HepG2 (cell line): Measurements from ENCODE around the gene SASH1. TPM values are rescaled to one million over a fixed set of nuclear protein-coding genes. Genes with fewer than 3 reads are reported as not detected.

Experiments
- ASH2L ChIP-seq: fragments of 300-600, 200-600 bp; sonication (generic); IDR thresholded peaks from 2 replicates; pipeline ENCODE4 v1.7.0; 2017; ENCODE audit warnings: low read depth, mild to moderate bottlenecking, moderate library complexity, mixed read lengths, low read length; ENCODE audit not compliant: insufficient read length
- EEA1 ChIP-seq: sonication (generic); formaldehyde crosslinking; IDR thresholded peaks from 2 replicates; pipeline ENCODE4 v1.5.1; 2020; ENCODE audit warnings: mild to moderate bottlenecking, missing genetic modification reagents, borderline replicate concordance
- ELF4 ChIP-seq: sonication (generic); formaldehyde crosslinking; IDR thresholded peaks from 2 replicates; pipeline ENCODE4 v1.5.0; 2020; ENCODE audit warnings: missing genetic modification reagents, mild to moderate bottlenecking, moderate library complexity, borderline replicate concordance
- HNRNPLL ChIP-seq: fragments of 200-400 bp; formaldehyde crosslinking; IDR thresholded peaks from 2 replicates; pipeline ENCODE4 v1.6.1; 2017; ENCODE audit warnings: mild to moderate bottlenecking, low read depth, low read length; ENCODE audit not compliant: poor library complexity, severe bottlenecking
- JARID2 ChIP-seq: sonication (generic); formaldehyde crosslinking; IDR thresholded peaks from 2 replicates; pipeline ENCODE4 v1.8.1; 2023; ENCODE audit warnings: missing genetic modification reagents, inconsistent platforms; ENCODE audit not compliant: insufficient replicate concordance
- KDM2A ChIP-seq: sonication (generic); formaldehyde crosslinking; IDR thresholded peaks from 2 replicates; pipeline ENCODE4 v1.4.0; 2020; ENCODE audit warnings: low read depth, missing genetic modification reagents, borderline replicate concordance
- NFATC3 ChIP-seq: sonication (generic); formaldehyde crosslinking; IDR thresholded peaks from 2 replicates; pipeline ENCODE4 v1.5.1; 2020; ENCODE audit warnings: mild to moderate bottlenecking, missing genetic modification reagents
- ZNF333 ChIP-seq: sonication (generic); formaldehyde crosslinking; IDR thresholded peaks from 2 replicates; pipeline ENCODE4 v1.4.0; 2020; ENCODE audit warnings: mild to moderate bottlenecking, missing genetic modification reagents, borderline replicate concordance
- ZNF772 ChIP-seq: sonication (generic); formaldehyde crosslinking; IDR thresholded peaks from 2 replicates; pipeline ENCODE4 v1.5.0; 2020; ENCODE audit warnings: mild to moderate bottlenecking, missing genetic modification reagents
- polyA plus RNA-seq, 8 experiments: library from polyadenylated mRNA; depleted of rRNA in 3 of 8; stranded (reverse) in 7 of 8; unstranded in 1 of 8; fragments of >200 nt; fragmentation: Illumina TruSeq in 4 of 8; extraction: Trizol in 4 of 8; gene quantifications; 2 replicates each; pipeline versions ENCODE4 v1.2.1 to v1.2.3, GENCODE V29; 2011 to 2016; ENCODE audit warnings: low read depth in 4 of 8, missing spikeins in 1 of 8, mixed read lengths in 1 of 8; ENCODE audit not compliant: insufficient read depth in 1 of 8
- total RNA-seq, 5 experiments: library from RNA; depleted of rRNA; stranded (reverse); fragments of >200 nt; fragmentation: Illumina TruSeq; extraction: Trizol; gene quantifications; 2 replicates each; pipeline ENCODE4 v1.2.3, GENCODE V29; 2016; ENCODE audit warnings: low read depth in 1 of 5
- TF ChIP-seq, protein P1 (sequence below): sonication (generic); formaldehyde crosslinking; IDR thresholded peaks from 2 replicates; pipeline ENCODE4 v1.4.0; 2020; ENCODE audit warnings: missing genetic modification reagents
- TF ChIP-seq, protein P2 (sequence below): IDR thresholded peaks from 2 replicates; pipeline ENCODE4 v1.4.0; 2020; ENCODE audit warnings: mild to moderate bottlenecking, missing genetic modification reagents
- TF ChIP-seq, protein P3 (sequence below): IDR thresholded peaks from 2 replicates; pipeline ENCODE4 v1.6.1; 2016; ENCODE audit warnings: missing compliant biosample characterization, missing genetic modification reagents, borderline replicate concordance
- TF ChIP-seq, protein P4 (sequence below): IDR thresholded peaks from 2 replicates; pipeline ENCODE4 v1.6.1; 2016; ENCODE audit warnings: low read depth, borderline replicate concordance
- TF ChIP-seq, protein P5 (sequence below), 2 experiments: fragments of 450-650 bp in 1 of 2; sonication (generic) in 1 of 2; formaldehyde crosslinking; IDR thresholded peaks; 2 replicates each; pipeline versions ENCODE4 v1.5.0 to v1.8.0; 2020 to 2022; ENCODE audit warnings: mild to moderate bottlenecking in 1 of 2, missing genetic modification reagents in 1 of 2
- TF ChIP-seq, protein P6 (sequence below): sonication (generic); formaldehyde crosslinking; IDR thresholded peaks from 2 replicates; pipeline ENCODE4 v1.4.0; 2020; ENCODE audit warnings: missing genetic modification reagents

Gene SASH1
- total and polyA plus RNA-seq, 2 of the 13 experiments (the other 11 are each of a cell fraction or from before 2014, with no cell fraction given): 7.5 to 8.2 TPM

DNA sequence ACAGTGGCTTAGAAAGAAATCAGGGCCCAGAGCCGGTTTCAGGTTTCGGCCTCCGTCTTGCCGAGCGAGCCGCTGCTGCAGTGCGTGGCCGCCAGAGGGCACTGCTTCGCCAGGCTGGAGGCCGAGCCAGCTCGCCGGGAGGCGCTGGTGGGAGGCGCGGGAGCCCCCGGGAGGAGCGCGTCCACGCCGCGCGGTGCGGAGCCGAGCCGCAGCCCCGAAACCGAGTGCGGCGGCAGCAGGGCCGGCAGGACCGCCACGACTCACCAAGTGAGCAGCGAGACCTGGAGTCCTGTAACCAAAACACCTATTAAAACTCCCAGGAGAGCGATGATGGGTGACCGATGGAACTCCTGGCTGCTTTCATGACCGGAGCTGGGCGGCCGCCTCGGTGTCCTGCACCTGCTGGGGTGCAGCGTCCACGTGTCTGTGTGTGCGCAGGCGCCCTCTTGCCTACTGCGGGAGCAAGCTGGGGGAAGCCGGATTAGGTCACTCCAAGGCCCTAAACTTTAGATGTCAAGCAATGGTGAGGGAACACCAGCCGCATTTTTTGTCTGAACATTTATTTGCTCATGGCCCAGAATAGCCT is 217.3 kb downstream of the SASH1 start (continued):
- TF ChIP-seq, protein P1, sequence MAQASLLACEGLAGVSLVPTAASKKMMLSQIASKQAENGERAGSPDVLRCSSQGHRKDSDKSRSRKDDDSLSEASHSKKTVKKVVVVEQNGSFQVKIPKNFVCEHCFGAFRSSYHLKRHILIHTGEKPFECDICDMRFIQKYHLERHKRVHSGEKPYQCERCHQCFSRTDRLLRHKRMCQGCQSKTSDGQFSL: no peak
- TF ChIP-seq, protein P2, sequence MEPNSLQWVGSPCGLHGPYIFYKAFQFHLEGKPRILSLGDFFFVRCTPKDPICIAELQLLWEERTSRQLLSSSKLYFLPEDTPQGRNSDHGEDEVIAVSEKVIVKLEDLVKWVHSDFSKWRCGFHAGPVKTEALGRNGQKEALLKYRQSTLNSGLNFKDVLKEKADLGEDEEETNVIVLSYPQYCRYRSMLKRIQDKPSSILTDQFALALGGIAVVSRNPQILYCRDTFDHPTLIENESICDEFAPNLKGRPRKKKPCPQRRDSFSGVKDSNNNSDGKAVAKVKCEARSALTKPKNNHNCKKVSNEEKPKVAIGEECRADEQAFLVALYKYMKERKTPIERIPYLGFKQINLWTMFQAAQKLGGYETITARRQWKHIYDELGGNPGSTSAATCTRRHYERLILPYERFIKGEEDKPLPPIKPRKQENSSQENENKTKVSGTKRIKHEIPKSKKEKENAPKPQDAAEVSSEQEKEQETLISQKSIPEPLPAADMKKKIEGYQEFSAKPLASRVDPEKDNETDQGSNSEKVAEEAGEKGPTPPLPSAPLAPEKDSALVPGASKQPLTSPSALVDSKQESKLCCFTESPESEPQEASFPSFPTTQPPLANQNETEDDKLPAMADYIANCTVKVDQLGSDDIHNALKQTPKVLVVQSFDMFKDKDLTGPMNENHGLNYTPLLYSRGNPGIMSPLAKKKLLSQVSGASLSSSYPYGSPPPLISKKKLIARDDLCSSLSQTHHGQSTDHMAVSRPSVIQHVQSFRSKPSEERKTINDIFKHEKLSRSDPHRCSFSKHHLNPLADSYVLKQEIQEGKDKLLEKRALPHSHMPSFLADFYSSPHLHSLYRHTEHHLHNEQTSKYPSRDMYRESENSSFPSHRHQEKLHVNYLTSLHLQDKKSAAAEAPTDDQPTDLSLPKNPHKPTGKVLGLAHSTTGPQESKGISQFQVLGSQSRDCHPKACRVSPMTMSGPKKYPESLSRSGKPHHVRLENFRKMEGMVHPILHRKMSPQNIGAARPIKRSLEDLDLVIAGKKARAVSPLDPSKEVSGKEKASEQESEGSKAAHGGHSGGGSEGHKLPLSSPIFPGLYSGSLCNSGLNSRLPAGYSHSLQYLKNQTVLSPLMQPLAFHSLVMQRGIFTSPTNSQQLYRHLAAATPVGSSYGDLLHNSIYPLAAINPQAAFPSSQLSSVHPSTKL (CRISPR knock-in tag): 0 out of 2 replicates have a peak, but pooled peaks have one; percentile 17
- TF ChIP-seq, protein P3, sequence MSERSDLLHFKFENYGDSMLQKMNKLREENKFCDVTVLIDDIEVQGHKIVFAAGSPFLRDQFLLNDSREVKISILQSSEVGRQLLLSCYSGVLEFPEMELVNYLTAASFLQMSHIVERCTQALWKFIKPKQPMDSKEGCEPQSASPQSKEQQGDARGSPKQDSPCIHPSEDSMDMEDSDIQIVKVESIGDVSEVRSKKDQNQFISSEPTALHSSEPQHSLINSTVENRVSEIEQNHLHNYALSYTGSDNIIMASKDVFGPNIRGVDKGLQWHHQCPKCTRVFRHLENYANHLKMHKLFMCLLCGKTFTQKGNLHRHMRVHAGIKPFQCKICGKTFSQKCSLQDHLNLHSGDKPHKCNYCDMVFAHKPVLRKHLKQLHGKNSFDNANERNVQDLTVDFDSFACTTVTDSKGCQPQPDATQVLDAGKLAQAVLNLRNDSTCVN: peak; percentile 65; the same call in 1 of the 2 replicates
- no peak for TF ChIP-seq ZNF333 (CRISPR knock-in tag)
- no peak for TF ChIP-seq NFATC3
- TF ChIP-seq, protein P4, sequence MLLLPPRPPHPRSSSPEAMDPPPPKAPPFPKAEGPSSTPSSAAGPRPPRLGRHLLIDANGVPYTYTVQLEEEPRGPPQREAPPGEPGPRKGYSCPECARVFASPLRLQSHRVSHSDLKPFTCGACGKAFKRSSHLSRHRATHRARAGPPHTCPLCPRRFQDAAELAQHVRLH (CRISPR knock-in tag): no peak
- TF ChIP-seq KDM2A (CRISPR knock-in tag): peak; percentile 83; the same call in 1 of the 2 replicates
- TF ChIP-seq, protein P5, sequence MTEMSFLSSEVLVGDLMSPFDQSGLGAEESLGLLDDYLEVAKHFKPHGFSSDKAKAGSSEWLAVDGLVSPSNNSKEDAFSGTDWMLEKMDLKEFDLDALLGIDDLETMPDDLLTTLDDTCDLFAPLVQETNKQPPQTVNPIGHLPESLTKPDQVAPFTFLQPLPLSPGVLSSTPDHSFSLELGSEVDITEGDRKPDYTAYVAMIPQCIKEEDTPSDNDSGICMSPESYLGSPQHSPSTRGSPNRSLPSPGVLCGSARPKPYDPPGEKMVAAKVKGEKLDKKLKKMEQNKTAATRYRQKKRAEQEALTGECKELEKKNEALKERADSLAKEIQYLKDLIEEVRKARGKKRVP (CRISPR knock-in tag; IDR thresholded peaks at IDR 0.05): peak in 1 of 2 experiments; percentile 25; a peak in 1 of 4 replicates
- no peak for TF ChIP-seq JARID2 (CRISPR knock-in tag)
- TF ChIP-seq, protein P6, sequence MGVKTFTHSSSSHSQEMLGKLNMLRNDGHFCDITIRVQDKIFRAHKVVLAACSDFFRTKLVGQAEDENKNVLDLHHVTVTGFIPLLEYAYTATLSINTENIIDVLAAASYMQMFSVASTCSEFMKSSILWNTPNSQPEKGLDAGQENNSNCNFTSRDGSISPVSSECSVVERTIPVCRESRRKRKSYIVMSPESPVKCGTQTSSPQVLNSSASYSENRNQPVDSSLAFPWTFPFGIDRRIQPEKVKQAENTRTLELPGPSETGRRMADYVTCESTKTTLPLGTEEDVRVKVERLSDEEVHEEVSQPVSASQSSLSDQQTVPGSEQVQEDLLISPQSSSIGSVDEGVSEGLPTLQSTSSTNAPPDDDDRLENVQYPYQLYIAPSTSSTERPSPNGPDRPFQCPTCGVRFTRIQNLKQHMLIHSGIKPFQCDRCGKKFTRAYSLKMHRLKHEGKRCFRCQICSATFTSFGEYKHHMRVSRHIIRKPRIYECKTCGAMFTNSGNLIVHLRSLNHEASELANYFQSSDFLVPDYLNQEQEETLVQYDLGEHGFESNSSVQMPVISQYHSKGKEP: no peak
- no peak; the same call in 1 of the 2 replicates for TF ChIP-seq EEA1 (CRISPR knock-in tag)
- TF ChIP-seq HNRNPLL: peak; percentile 69
- TF ChIP-seq ELF4: no peak
- peak; percentile 45; the same call in 1 of the 2 replicates for TF ChIP-seq ZNF772 (CRISPR knock-in tag)
- peak; percentile 50 for TF ChIP-seq ASH2L
